Loucy (cell line): ENCODE results near the gene PPIG.

ENCODE experiments used
- CTCF ChIP-seq: fragments of 200-600 bp; sonication (generic); conservative IDR thresholded peaks from 2 replicates; pipeline ENCODE4 v1.5.1; 2014; ENCODE audit warnings: mild to moderate bottlenecking, antibody characterized with exemption, low read length
- EZH2phosphoT487 ChIP-seq: fragments of 200-600 bp; IDR thresholded peaks from 2 replicates; pipeline ENCODE4 v1.6.1; 2018; ENCODE audit warnings: antibody characterized with exemption, mild to moderate bottlenecking, moderate library complexity, borderline replicate concordance

GRCh38 chr2:169620509-169620908 is 36.4 kb downstream of the PPIG start:
- TF ChIP-seq CTCF = no peak
- TF ChIP-seq EZH2phosphoT487 = no peak
